Gastroesophageal sphincter (tissue), 4 donors: ENCODE data around the gene ZNF385B. TPM values are rescaled to one million over a fixed set of nuclear protein-coding genes. Genes with fewer than 3 reads are reported as not detected.

ENCODE experiments used
- ATAC-seq: fragments of 150-250 bp; one replicate; pipeline ENCODE4 v1.9.1; 2016; ENCODE audit warnings: mild to moderate bottlenecking, moderate library complexity
- H3K27ac ChIP-seq, 4 donors: fragments of 200-600 bp; sonication (generic) in 3 of 4; 1 replicate in 3 of 4; 2 replicates in 1 of 4; pipeline ENCODE4 v1.5.1; 2016 to 2019
- H3K27me3 ChIP-seq: fragments of 200-600 bp; sonication (generic); one replicate; pipeline ENCODE4 v1.5.1; 2019
- H3K36me3 ChIP-seq, 2 donors: fragments of 200-600 bp; sonication (generic); one replicate each; pipeline ENCODE4 v1.5.1; 2019; ENCODE audit warnings: control low read depth in 1 of 2
- H3K4me1 ChIP-seq, 3 donors: fragments of 200-600 bp; sonication (generic); 1 replicate in 2 of 3; 2 replicates in 1 of 3; pipeline ENCODE4 v1.5.1; 2016 to 2019; ENCODE audit warnings: control low read depth in 2 of 3
- H3K4me3 ChIP-seq, 2 donors: fragments of 200-600 bp; sonication (generic); one replicate each; pipeline ENCODE4 v1.5.1; 2019; ENCODE audit warnings: mild to moderate bottlenecking in 1 of 2, moderate library complexity in 1 of 2
- H3K9me3 ChIP-seq, 3 donors: fragments of 200-600 bp; sonication (generic); one replicate each; pipeline ENCODE4 v1.5.1; 2017 to 2019; ENCODE audit warnings: control low read depth in 2 of 3
- CTCF ChIP-seq, 4 experiments: fragments of 200-600 bp in 2 of 4; fragments of 450-650 bp in 2 of 4; sonication (generic) in 1 of 4; IDR thresholded peaks; one replicate each; pipeline ENCODE4 v1.5.1; 2017 to 2019; ENCODE audit warnings: antibody characterized with exemption in 4 of 4, mild to moderate bottlenecking in 2 of 4, moderate library complexity in 2 of 4
- EP300 ChIP-seq: sonication (generic); formaldehyde crosslinking; IDR thresholded peaks from one replicate; pipeline ENCODE4 v1.6.1; 2017; ENCODE audit warnings: antibody characterized with exemption, mild to moderate bottlenecking
- POLR2A ChIP-seq, 2 donors: fragments of 450-650 bp; IDR thresholded peaks; one replicate each; pipeline ENCODE4 v1.6.1; 2017; ENCODE audit warnings: antibody characterized with exemption in 2 of 2, mild to moderate bottlenecking in 2 of 2, moderate library complexity in 1 of 2
- POLR2AphosphoS5 ChIP-seq: sonication (generic); formaldehyde crosslinking; IDR thresholded peaks from one replicate; pipeline ENCODE4 v1.6.1; 2017; ENCODE audit warnings: antibody characterized with exemption
- WGBS, 2 donors: methylation state at CpG; one replicate each; pipeline ENCODE4 v1.1.5; 2018; ENCODE audit warnings: low coverage in 1 of 2; 5-methylcytosine and 5-hydroxymethylcytosine counted together
- total RNA-seq, 4 donors: library from RNA; depleted of rRNA; stranded (reverse); fragments of >200 nt; gene quantifications; one replicate each; pipeline ENCODE4 v1.1.0, GENCODE V29; 2016

Gene ZNF385B
- total RNA-seq, 4 donors from 2014 or later: 2.7 to 7.6 (median 3.9) TPM

GRCh38 chr2:179429060-179429471 is 432.3 kb downstream of the ZNF385B start:
- no peak for TF ChIP-seq EP300
- no peak for TF ChIP-seq POLR2A (IDR thresholded peaks at IDR 0.05)
- TF ChIP-seq POLR2AphosphoS5: no peak
- TF ChIP-seq CTCF (IDR thresholded peaks at IDR 0.05): no peak
- WGBS, 2 donors: 43 to 68% methylated on average over 4 of the region's 11 CpGs
- Histone ChIP-seq H3K27ac (no peak overlapping the region), H3K27me3 (no peaks in the 10 kb centered on the region), H3K4me1 (peaks cover 0 to 9% (median 0%) of the 10 kb centered on the region in 3 donors), H3K4me3 (no peak overlapping the region), H3K36me3 (no peaks in the 10 kb centered on the region), H3K9me3 (no peaks in the 10 kb centered on the region)
- ATAC-seq: no peak

- Histone ChIP-seq H3K36me3 (no peaks in the 10 kb centered on the region), H3K27me3 (no peaks in the 10 kb centered on the region), H3K27ac (no peak overlapping the region), H3K4me1 (peaks cover 0 to 9% (median 0%) of the 10 kb centered on the region in 3 donors), H3K4me3 (no peak overlapping the region), H3K9me3 (no peaks in the 10 kb centered on the region)
- WGBS, 2 donors: 18 to 34% methylated on average over 4 to 7 of the region's 7 CpGs
- peak; percentile 53 for ATAC-seq
- TF ChIP-seq POLR2A (IDR thresholded peaks at IDR 0.05) (no peak), CTCF (IDR thresholded peaks at IDR 0.05) (no peak), EP300 (no peak), POLR2AphosphoS5 (no peak)
Measured at GRCh38 chr2:179428649-179429048, 432.8 kb downstream of the ZNF385B start.

GRCh38 chr2:179427065-179427464 is 434.3 kb downstream of the ZNF385B start:
- H3K27ac ChIP-seq: no peak overlapping the region
- TF ChIP-seq EP300: no peak
- TF ChIP-seq CTCF (IDR thresholded peaks at IDR 0.05): no peak
- no peak for TF ChIP-seq POLR2A (IDR thresholded peaks at IDR 0.05)
- TF ChIP-seq POLR2AphosphoS5: no peak
- H3K4me3 ChIP-seq: no peak overlapping the region
- no peak for ATAC-seq
- H3K9me3 ChIP-seq: no peaks in the 10 kb centered on the region
- H3K36me3 ChIP-seq: no peaks in the 10 kb centered on the region
- no CpG with 5 or more reads among the region's 2 CpGs for WGBS, 2 donors
- H3K4me1 ChIP-seq: peaks cover 0 to 16% (median 0%) of the 10 kb centered on the region in 3 donors
- no peaks in the 10 kb centered on the region for H3K27me3 ChIP-seq

DNA sequence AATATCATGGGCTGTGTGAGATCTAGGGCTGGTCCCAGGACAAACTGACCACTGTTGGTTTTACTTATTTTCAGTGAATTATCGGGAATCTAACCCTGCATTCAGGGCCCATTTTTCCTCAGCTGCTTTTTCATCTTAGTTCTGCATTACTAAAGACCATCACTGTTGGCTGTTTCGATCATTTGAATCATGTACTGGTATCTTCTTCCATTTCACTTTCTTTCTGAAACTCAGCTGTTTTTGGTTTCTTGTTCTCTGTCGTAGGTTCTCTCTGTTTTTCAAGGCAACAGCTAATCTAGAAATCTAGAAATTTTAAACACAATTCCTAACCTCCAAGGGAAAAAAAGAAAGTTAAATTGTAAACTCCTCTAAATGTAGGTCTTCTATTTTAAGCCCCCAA is 436.8 kb downstream of the ZNF385B start:
- TF ChIP-seq POLR2A (IDR thresholded peaks at IDR 0.05) (no peak), EP300 (no peak), CTCF (IDR thresholded peaks at IDR 0.05) (no peak), POLR2AphosphoS5 (no peak)
- H3K9me3 ChIP-seq: no peaks in the 10 kb centered on the region
- H3K36me3 ChIP-seq: no peaks in the 10 kb centered on the region
- no peak for ATAC-seq
- H3K4me1 ChIP-seq: peaks cover 0 to 17% (median 0%) of the 10 kb centered on the region in 3 donors
- no peak overlapping the region for H3K4me3 ChIP-seq
- no peaks in the 10 kb centered on the region for H3K27me3 ChIP-seq
- H3K27ac ChIP-seq: no peak overlapping the region
- WGBS, 2 donors: 86 to 100% methylated on average over 1 to 3 of the region's 3 CpGs

DNA sequence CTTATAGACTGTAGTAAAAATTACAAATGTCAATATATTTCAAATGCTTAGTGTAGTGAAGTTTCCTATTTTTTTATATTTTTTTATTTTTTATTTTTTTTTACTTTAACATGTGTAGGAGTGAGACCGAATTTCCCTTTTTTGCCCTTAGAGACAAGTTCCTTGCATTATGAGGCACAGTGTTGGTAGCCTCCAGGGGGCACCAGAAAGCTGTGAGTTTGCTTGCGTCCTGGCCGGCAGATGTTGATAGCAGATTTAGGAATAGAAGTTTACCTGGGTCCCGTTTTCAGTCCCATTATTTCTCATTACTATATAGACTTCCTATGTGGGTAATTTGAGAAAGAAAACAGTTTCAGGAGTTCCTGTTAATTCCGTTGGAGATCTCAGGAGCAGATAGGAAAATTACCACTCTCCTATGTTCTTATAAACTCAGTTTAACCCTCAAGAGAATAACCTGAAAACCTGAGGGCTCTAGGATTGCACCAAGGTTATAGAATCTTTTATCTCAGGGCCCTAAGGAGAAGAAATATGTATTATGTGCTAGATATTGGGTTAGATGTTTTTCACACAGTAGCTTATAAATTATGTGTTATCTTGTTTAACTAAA is 439.3 kb downstream of the ZNF385B start:
- Histone ChIP-seq H3K36me3 (no peaks in the 10 kb centered on the region), H3K9me3 (no peaks in the 10 kb centered on the region), H3K4me1 (peaks cover 0 to 8% (median 0%) of the 10 kb centered on the region in 3 donors), H3K27me3 (no peaks in the 10 kb centered on the region), H3K27ac (no peak overlapping the region), H3K4me3 (no peak overlapping the region)
- peak; percentile 66 for ATAC-seq
- TF ChIP-seq CTCF (IDR thresholded peaks at IDR 0.05): peak; percentile 65 to 78 (median 76)
- no peak for TF ChIP-seq POLR2A (IDR thresholded peaks at IDR 0.05)
- WGBS, 2 donors: 5% methylated on average over 3 to 5 of the region's 5 CpGs
